WI38 (cell line): ENCODE data around the gene SEC14L5.

ENCODE experiments used
- H3K4me3 ChIP-seq: 2 replicates; pipeline ENCODE4 v1.5.1; 2011; ENCODE audit warnings: low read depth, mild to moderate bottlenecking, control low read depth, low read length
- CTCF ChIP-seq: IDR thresholded peaks from 2 replicates; pipeline ENCODE4 v1.5.1; 2012; ENCODE audit warnings: low read depth, mild to moderate bottlenecking, control low read depth, low read length

Gene SEC14L5

DNA sequence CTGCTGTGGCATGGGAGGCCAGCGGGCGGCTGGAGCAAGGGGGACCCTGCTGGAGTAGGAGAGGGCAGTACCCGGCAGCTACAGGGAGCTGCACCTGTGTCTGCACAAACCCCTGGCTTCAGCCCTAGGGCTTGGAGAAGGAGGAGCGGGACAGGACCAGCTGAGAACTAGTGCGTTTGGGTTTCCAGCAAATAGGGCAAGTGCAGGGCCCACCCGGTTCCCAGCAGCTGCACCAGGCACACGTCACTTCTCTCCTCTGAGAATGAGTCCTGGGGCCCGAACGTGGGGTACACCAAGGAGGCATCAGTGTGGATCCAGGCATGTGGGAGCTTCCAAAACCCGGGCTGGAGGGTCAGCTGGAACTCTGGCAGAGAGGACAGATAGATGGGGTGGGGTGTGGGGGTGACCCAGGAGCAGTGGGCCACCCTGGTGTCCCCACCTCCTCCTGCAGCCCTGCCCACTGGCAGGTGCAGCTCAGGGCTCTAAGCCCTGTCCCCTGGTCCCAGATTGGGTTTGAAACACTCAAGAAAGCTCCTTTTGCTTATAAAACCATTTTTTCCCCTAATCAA is 102.0 kb downstream of the SEC14L5 start:
- no peak overlapping the region for H3K4me3 ChIP-seq
- no peak for TF ChIP-seq CTCF

DNA sequence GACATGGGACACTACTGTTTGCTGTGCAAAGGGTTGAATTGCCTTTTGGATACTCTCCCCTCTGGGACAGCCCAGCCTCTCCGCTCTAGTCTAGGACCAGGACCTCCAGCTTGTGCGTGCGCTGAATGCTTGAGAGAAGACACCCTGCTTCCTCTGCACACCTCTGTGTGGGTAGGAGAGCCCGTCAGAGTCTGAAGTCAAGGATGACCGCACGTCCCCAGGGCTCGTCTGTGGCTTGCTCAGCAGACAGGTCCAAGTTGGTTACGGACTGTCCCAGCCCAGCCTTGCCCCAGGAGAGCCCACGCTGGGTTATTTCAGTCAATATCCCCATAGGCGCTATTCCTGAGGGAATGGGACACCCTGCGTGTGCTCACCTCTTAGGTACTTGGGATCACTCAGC is 103.9 kb downstream of the SEC14L5 start:
- no peak for TF ChIP-seq CTCF
- no peak overlapping the region for H3K4me3 ChIP-seq

- no peak overlapping the region for H3K4me3 ChIP-seq
- no peak for TF ChIP-seq CTCF
Measured at GRCh38 chr16:5062790-5063765, 104.9 kb downstream of the SEC14L5 start.

DNA sequence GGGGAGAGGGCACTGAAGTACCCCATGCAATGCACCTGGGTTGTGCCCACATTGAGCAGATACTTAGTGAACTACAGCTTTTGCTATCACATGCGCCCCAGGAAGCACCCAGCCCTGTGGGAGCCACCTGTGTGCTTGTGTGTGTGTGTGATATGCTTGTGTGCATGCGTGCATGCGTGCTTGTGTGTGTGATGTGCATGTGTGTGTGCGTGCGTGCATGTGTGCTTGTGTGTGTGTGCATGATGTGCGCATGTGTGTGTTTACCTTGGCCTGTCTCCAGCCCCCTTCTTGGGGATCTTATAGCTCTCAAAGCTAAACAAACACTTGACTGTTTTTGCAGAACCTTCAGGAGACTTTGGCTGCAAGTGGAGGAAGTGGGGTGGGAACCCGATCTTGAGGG is 106.8 kb downstream of the SEC14L5 start:
- TF ChIP-seq CTCF = no peak
- H3K4me3 ChIP-seq = no peak overlapping the region

DNA sequence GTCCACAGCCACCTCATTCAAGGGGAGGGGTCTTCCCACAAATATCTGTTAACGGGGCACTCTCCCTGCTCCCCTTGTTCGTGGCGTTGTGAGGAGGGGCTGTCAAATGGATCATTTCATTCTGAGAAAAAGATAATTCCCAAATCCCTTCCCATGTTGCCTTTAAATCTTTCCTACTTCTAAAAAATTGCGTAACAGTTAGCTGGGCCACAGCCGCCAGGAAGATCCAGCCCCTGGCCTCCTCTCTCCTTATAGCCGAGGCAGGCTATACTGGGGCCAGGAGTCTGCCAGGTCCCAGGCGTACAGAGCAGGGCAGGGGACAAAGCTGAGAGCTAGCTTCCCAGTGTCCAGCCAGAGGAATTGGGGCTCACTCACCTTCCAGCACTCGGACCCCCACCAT is 107.2 kb downstream of the SEC14L5 start:
- no peak for TF ChIP-seq CTCF
- H3K4me3 ChIP-seq = no peak overlapping the region

GRCh38 chr16:5065813-5066212 is 107.7 kb downstream of the SEC14L5 start, which contains the start of gene C16orf89:
Gene C16orf89, minus strand, starts transcription at chr16:5065956. Its CDS starts 48 bp downstream, at chr16:5065908.
- no peak within 1 kb of the TSS for H3K4me3 ChIP-seq
- no peak for TF ChIP-seq CTCF

DNA sequence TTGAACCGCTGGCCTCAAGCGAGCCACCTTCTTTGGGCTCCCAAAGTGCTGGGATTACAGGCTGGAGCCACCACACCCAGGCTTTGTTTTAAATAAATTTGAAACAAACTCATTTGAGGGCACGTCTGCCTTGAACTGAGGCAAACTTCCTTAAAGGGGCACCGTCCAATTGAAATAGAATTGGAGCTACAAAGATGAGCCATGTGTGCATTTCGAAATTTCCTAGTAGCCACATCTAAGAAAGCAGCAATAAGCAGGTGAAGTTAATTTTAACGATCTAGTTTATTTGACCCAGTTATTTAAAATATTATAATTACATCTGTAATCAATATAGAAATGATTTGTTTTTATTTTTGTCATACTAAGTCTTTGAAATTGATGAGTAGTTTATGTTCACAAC is 108.4 kb downstream of the SEC14L5 start:
- no peak for TF ChIP-seq CTCF
- H3K4me3 ChIP-seq = no peak overlapping the region
